HUES48 (cell line): ENCODE results near the gene OLFM1.

ENCODE experiments used
- H3K27ac ChIP-seq: one replicate; pipeline ENCODE4 v1.7.0; 2013; ENCODE audit warnings: low read depth, low read length, inconsistent platforms
- H3K27me3 ChIP-seq: 2 replicates; pipeline ENCODE4 v1.6.1; 2013; ENCODE audit warnings: mild to moderate bottlenecking, low read length; ENCODE audit not compliant: control insufficient read depth, insufficient read depth
- H3K36me3 ChIP-seq: 2 replicates; pipeline ENCODE4 v1.6.1; 2013; ENCODE audit warnings: low read length; ENCODE audit not compliant: control insufficient read depth, insufficient read depth
- H3K4me1 ChIP-seq: 2 replicates; pipeline ENCODE4 v1.6.1; 2013; ENCODE audit warnings: mild to moderate bottlenecking, low read length; ENCODE audit not compliant: control insufficient read depth, insufficient read depth
- H3K4me3 ChIP-seq: 2 replicates; pipeline ENCODE4 v1.5.1; 2013; ENCODE audit warnings: mild to moderate bottlenecking, low read depth, low read length
- H3K9ac ChIP-seq: 2 replicates; pipeline ENCODE4 v1.6.1; 2013; ENCODE audit warnings: mild to moderate bottlenecking, low read depth, low read length, moderate library complexity
- H3K9me3 ChIP-seq: 2 replicates; pipeline ENCODE4 v1.6.1; 2013; ENCODE audit warnings: low read length; ENCODE audit not compliant: control insufficient read depth, insufficient read depth

Gene OLFM1

GRCh38 chr9:135070964-135071735 is 16.3 kb upstream of the OLFM1 start:
- Histone ChIP-seq H3K4me3 (no peak overlapping the region), H3K27me3 (peaks cover 14% of the 10 kb centered on the region), H3K36me3 (no peaks in the 10 kb centered on the region), H3K27ac (no peak overlapping the region), H3K9ac (no peak overlapping the region), H3K9me3 (no peaks in the 10 kb centered on the region), H3K4me1 (peaks cover 3% of the 10 kb centered on the region)

GRCh38 chr9:135073081-135073740 is 14.3 kb upstream of the OLFM1 start:
- Histone ChIP-seq H3K9ac (no peak overlapping the region), H3K4me3 (no peak overlapping the region), H3K9me3 (no peaks in the 10 kb centered on the region), H3K4me1 (peaks cover 7% of the 10 kb centered on the region), H3K27ac (no peak overlapping the region), H3K36me3 (no peaks in the 10 kb centered on the region), H3K27me3 (peaks cover 26% of the 10 kb centered on the region)

GRCh38 chr9:135073741-135074305 is 13.6 kb upstream of the OLFM1 start:
- Histone ChIP-seq H3K27ac (no peak overlapping the region), H3K4me3 (no peak overlapping the region), H3K9ac (no peak overlapping the region), H3K9me3 (no peaks in the 10 kb centered on the region), H3K36me3 (no peaks in the 10 kb centered on the region), H3K4me1 (peaks cover 7% of the 10 kb centered on the region), H3K27me3 (peaks cover 26% of the 10 kb centered on the region)

GRCh38 chr9:135074354-135075233 is 12.9 kb upstream of the OLFM1 start:
- no peak overlapping the region for H3K27ac ChIP-seq
- peaks cover 26% of the 10 kb centered on the region for H3K27me3 ChIP-seq
- H3K4me1 ChIP-seq = peaks cover 7% of the 10 kb centered on the region
- H3K9me3 ChIP-seq = no peaks in the 10 kb centered on the region
- peak overlapping the region; percentile 65; the same call in 1 of the 2 replicates for H3K4me3 ChIP-seq
- no peak overlapping the region for H3K9ac ChIP-seq
- no peaks in the 10 kb centered on the region for H3K36me3 ChIP-seq

GRCh38 chr9:135075234-135076142 is 12.0 kb upstream of the OLFM1 start:
- no peaks in the 10 kb centered on the region for H3K9me3 ChIP-seq
- H3K4me3 ChIP-seq = peak overlapping the region; percentile 65
- no peak overlapping the region for H3K9ac ChIP-seq
- H3K27me3 ChIP-seq = peaks cover 26% of the 10 kb centered on the region
- peaks cover 7% of the 10 kb centered on the region for H3K4me1 ChIP-seq
- H3K27ac ChIP-seq = no peak overlapping the region
- H3K36me3 ChIP-seq = no peaks in the 10 kb centered on the region

GRCh38 chr9:135076143-135076875 is 11.2 kb upstream of the OLFM1 start:
- Histone ChIP-seq H3K9ac (no peak overlapping the region), H3K4me1 (peaks cover 7% of the 10 kb centered on the region), H3K27me3 (peaks cover 26% of the 10 kb centered on the region), H3K4me3 (peak overlapping the region; percentile 65), H3K36me3 (no peaks in the 10 kb centered on the region), H3K9me3 (no peaks in the 10 kb centered on the region), H3K27ac (no peak overlapping the region)

- Histone ChIP-seq H3K27me3 (peaks cover 26% of the 10 kb centered on the region), H3K4me1 (peaks cover 7% of the 10 kb centered on the region), H3K9me3 (no peaks in the 10 kb centered on the region), H3K27ac (no peak overlapping the region), H3K9ac (no peak overlapping the region), H3K4me3 (no peak overlapping the region), H3K36me3 (no peaks in the 10 kb centered on the region)
Measured at GRCh38 chr9:135076876-135077430, 10.5 kb upstream of the OLFM1 start.

GRCh38 chr9:135077497-135078200 is 9.8 kb upstream of the OLFM1 start:
- no peak overlapping the region for H3K9ac ChIP-seq
- H3K4me3 ChIP-seq = no peak overlapping the region
- no peaks in the 10 kb centered on the region for H3K36me3 ChIP-seq
- peaks cover 7% of the 10 kb centered on the region for H3K4me1 ChIP-seq
- H3K27ac ChIP-seq = no peak overlapping the region
- no peaks in the 10 kb centered on the region for H3K9me3 ChIP-seq
- peaks cover 26% of the 10 kb centered on the region for H3K27me3 ChIP-seq

- Histone ChIP-seq H3K4me3 (no peak overlapping the region), H3K36me3 (no peaks in the 10 kb centered on the region)
Measured at GRCh38 chr9:135078361-135078821, 9.1 kb upstream of the OLFM1 start.

More at GRCh38 chr9:135078361-135078821, 9.1 kb upstream of the OLFM1 start:
- H3K27ac ChIP-seq = no peak overlapping the region
- peaks cover 26% of the 10 kb centered on the region for H3K27me3 ChIP-seq
- peaks cover 7% of the 10 kb centered on the region for H3K4me1 ChIP-seq
- H3K9me3 ChIP-seq = no peaks in the 10 kb centered on the region
- H3K9ac ChIP-seq = no peak overlapping the region
